GM03348 (cell line): Measurements from ENCODE around the gene RAB40A.

ENCODE experiments used
- DNase-seq: peaks from one replicate; pipeline ENCODE4 v3.0.0; 2012; ENCODE audit warnings: low spot score

The RAB40A gene, protein sequence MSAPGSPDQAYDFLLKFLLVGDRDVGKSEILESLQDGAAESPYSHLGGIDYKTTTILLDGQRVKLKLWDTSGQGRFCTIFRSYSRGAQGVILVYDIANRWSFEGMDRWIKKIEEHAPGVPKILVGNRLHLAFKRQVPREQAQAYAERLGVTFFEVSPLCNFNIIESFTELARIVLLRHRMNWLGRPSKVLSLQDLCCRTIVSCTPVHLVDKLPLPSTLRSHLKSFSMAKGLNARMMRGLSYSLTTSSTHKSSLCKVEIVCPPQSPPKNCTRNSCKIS

DNA sequence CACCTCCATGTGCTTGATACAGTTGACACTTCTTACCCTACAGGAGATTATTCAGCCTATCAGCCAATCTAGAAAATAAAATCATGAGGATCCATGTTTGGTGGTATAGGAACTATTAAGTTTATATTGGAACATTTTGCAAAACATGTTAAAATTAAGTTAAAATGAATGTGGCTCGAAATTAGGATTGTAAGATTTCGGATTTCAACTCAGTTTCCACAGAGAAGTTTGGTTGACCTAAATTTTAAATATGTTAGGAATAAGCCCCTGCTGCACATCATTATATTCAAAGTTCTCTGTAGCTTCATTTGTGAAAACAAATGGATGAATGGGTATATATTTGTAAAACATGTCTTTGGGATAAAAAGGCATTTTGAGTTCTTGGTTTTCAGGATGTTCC is at the start of gene RAB40A:
Gene RAB40A (minus strand): TSS at position 101 of the 400 bp plus-strand sequence. CDS start 18,733 bp downstream, outside the sequence.
- no peak for DNase-seq

DNA sequence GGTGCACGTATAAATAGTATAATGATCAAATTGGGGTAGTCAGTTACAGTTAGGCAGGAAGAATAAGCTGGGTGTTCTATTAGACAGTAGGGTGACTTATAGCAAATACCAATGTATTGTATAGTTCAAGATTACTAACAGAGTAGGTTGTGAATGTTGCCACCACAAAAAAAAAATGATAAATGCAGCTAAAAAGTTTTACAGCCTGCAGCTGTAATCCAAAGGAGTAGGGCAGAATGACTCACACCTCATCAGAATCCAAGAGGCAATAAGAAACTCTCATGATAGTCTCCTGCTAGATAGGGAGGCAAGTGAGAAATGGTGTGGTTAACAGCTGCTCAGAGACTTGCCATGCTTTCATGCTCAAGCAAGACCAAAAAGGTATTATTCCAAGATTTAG is 46.5 kb upstream of the RAB40A start:
- DNase-seq, result peak; percentile 31

DNA sequence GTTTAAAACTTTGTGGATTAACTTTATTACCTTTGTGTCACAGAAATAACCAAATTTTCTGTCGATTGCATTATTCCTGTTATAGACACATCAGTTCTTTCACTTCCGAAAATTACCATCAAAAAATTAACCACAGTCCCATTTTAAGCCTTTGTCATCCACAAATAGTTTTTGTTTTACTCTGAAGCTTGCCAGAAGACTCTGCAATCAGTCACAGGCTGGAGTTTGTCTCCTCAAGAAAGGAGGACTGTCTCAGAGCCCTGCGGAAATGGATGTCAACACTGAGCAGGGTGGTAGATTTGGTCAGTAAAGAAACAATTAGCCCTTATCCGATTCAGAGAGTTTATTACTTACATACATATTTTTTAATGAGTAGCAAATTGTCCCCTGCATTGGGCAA is 45.9 kb upstream of the RAB40A start:
- DNase-seq, result no peak

DNA sequence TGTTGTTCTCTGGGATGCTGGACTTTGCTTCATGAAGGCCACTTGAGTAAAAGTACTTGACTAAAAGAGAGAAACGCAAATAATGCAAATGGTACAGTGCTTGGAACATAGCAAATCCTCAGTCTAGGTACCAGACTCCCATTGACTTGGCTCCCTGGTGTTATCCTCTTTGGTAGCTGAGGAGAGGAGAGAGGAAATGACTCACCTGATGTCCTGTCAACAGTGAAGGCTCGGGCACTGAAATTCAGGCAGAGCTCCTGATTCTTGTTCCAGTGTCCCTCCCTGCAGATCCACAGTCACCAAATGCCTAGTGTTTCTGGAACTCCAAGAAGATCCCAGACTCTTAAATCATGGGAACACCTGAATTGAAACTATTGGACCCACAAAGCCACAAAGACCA is 43.5 kb upstream of the RAB40A start:
- no peak for DNase-seq

DNA sequence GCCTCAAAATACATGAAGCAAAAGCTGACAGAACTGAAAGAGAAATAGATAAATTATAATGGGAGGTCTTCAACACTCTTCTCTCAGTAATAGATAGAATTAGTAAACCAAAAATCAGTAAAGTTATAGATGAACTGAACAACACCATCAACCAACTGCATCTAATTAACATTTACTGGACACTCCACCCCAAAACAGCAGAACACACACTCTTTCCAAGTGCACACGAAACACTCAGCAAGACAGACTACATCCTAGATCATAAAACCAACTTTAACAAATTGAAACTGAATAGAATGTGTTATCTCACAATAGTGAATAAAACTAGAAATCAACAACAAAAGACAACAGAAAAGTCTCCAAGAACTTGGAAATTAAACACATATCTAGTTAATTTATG is 41.0 kb upstream of the RAB40A start:
- DNase-seq, result no peak

DNA sequence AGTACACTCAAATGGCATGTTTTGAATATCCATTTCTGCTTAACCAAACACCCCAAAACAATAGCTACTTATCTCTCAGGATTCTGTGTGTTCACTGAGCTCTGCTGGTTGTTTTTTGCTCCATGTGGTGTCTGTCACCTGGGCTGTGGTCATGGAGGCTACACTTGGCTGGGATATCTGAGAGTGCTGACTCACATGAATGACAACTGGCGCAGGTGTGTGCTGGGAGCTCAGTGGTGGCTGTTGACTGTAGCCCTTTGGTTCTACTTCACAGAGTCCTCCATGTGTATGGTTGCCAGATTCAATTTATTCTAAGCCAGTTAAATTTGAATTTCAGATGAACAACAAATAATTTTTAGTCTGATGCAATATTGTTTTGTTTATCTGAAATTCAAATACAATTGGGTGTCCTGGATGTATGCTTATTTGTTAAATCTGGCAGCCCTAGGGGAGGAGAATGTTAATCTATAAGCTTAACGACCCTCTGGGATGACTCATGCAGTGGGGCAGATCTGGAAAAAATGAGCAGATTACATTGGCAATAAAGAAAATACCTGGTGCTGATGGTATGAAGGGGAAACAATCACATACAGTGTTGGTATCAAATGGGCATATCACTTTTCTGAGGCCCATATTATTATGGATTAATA is 37.8 kb upstream of the RAB40A start:
- no peak for DNase-seq

DNA sequence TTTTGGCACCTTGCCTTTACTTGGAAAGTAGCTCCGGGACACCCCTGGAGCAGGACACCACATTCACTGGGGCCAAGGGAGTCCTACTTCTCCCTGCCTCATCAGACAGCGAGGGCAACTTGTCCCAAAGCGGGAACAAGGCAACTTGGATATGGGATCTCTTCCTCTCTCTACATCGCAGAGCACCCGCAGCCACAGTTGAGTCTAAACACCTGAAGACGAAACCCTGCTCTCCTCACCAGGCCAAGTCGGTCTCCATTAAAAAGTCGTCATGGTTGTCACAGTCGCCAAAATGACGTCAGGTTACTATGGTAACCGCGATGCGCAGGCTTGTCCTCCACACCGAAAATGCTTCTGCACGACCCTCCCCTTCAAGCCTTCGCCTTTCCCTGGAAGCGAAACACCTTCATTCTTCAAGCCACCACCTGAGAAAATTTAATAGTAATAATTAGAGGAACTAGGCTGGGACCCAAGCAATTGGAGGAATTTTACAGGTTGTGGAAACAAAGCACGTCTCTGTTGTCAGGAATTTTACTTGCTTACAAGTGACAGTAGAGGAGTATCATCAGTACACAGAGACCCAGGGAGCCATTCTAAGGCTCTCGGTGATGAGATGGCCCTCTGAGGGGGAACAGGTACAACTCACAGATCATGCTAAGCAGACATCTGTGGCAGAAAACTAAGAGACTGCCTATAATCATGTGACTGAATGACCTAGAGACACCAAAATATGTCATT is 35.6 kb upstream of the RAB40A start:
- DNase-seq, result no peak

DNA sequence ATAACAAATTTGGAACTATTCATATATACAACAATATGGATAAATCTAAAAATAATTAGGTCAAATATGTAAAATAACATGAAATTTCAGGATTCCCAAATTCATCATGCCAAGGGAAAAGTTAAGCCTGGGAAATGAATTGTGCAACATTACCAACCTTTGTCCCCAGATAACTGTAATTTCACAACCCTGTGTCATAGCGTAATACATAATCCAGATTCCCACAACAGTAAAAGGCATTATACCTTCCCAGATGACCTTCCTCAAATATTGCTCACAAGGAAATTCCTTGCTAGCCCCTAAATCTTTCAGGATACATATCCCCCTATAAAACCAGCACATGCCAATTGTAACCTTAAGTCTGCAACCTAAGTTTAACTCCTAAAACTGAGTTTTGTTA is 32.9 kb upstream of the RAB40A start:
- no peak for DNase-seq

DNA sequence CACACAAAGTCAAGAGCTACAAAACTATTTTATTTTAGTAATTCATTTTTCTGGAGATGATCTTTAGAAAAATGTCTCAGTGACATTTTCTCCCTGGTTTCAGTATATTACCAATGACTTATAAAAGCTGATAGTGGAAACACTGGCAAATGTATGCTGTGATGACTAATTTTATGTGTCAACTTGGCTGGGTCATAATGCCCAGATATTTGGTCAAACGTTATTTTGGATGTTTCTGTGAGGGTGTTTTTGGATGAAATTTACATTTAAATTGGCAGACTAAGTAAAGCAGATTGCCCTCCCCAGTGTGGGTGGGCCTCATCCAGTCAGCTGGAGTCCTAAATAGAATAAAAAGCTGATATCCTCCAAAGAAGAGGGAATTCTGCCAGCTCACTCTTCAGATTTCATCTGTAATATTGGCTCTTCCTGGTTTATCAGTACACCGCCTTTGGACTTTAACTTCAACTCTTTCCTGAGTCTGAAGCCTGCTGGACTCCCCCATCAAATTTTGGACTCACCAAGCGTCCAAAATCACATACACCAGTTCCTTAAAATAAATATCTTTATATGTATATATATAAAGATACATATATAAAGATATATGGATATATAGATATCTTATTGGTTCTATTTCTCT is 31.2 kb upstream of the RAB40A start:
- DNase-seq, result no peak

DNA sequence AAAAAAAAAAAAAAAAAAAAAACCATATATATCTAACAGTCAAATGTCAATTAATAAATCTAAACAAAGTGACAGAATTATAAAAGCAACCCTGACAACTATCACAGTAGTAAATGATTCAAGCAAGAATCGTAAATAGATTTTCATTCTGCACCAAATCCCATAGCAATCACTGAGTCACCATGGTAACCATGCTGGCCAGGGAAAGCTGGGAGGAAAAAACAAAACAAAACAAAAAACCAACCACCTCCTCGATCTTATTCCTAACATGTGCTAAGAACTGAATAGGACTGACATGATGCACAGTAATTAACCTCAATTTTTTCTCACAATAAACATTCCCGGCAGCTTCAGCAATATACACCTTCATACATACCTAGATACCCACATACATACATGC is 30.6 kb upstream of the RAB40A start:
- no peak for DNase-seq

DNA sequence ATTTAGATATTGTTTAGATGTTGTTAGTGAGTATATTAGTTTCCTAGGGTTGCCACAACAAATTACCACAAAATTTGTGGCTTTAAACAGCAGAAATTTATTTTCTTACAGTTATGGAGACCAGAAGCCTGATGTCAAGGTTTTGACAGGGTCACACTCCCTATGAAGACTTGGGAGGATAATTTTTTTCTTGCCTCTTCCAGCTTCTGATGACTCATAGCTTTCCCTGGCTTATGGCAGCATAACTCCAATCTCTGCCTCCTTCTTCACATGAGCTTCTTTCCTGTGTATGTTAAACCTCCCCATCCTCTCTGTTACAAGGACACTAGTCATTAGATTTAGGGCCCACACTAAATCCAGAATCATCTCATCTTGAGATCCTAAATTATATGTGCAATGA is 20.9 kb upstream of the RAB40A start:
- DNase-seq, result peak; percentile 7

DNA sequence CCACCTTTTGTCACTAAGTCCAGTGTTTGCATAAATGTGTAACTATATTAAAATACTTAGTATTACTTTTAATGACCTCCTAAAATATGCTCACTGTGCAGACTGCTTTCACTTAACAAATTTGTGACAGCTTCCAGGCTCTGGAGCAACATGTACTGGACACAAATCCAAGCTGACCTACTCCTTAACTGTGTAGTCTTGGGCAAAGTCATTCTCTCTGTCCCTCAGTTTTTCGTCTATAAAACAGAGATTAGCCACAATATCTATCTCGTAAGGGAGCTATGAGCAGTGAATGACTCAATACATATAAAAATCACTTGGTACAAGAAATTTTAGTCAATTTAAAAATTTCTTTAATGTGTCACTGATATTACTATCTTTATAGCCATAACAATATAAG is 20.4 kb upstream of the RAB40A start:
- no peak for DNase-seq

DNA sequence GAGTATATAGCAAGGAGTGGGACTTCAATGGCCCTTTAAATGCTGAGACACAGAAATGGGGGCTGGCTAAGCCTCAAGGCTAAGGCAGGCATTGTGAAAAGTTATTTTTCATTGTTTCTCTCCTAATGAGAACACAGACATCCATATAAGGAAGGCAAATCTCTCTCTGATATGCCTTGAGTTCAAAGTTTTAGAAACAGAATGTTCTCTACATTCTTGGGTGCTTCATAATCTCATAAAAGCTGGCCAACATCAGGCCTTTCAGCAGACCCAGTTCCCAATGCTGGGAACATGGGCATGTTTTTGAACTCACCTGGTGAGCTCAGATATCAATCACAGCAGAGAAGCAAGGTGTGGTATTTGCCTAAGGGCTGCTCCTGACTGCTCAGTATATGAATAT is 19.4 kb upstream of the RAB40A start:
- DNase-seq, result no peak

DNA sequence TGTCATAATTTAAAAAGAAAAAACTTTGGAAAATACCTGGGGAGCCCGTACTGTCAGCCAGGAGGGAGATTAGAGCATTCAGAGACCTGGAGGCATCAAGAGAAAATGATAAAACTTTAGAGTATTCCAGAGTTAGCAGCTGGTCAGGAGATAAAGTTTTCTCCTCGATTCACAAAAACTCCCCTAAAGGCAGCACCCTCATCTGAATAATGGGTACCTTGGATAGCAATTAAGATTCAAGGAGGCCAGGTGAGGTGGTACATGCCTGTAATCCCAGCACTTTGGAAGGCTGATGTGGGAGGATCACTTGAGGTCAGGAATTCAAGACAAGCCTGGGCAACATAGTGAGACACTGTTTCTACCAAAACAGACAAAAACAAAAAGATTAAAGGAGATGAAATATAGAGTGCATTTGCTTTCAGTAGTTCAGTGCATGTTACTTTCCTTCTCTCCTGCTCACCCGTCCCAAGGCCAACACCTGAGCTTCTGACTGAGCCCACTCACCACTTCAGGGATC is 18.6 kb upstream of the RAB40A start:
- DNase-seq, result no peak

DNA sequence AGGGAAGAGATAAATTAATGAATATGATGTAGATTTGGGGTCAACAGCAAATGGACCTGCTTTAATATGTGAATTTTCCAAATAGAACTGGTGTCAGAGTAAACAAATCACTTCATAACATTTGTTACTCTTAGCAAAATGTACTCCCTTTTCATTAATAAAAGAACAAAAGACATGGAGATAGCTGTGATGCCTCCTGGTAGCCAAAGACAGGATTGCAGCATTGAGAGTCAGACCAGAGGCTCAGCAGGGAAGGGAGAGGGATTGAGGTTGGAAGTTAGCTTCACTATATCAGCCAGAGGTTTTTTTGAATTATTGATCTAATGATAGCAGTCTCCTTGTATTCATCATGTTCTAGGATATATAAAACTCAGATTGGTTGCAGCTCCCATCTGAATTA is 17.4 kb upstream of the RAB40A start:
- no peak for DNase-seq

DNA sequence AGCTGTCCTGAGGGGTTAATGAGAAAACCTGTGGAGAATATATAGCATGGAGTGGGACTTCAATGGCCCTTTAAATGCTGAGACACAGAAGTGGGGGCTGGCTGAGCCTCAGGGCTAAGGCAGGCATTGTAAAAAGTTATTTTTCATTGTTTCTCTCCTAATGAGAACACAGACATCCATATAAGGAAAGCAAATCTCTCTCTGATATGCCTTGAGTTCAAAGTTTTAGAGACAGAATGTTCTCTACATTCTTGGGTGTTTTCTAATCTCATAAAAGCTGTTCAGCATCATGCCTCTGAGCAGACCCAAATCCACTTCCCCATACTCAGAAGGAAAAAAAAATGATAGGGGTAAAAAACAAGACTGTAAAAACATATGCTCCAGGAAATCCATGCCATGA is 16.8 kb upstream of the RAB40A start:
- no peak for DNase-seq

DNA sequence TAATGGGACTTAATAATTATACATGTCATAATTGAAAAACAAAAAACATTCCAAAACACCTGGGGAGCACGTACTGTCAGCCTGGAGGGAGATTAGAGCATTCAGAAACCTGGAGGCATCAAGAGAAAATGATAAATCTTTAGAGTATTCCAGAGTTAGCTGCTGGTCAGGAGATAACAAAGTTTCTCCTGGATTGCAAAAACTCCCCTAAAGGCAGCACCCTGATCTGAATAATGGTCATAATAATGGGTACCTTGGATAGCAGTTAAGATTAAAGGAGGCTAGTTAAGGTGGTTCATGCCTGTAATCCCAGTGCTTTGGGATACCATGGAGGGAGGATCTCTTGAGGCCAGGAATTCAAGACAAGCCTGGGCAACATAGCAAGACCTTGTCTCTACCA is 15.9 kb upstream of the RAB40A start:
- no peak for DNase-seq

DNA sequence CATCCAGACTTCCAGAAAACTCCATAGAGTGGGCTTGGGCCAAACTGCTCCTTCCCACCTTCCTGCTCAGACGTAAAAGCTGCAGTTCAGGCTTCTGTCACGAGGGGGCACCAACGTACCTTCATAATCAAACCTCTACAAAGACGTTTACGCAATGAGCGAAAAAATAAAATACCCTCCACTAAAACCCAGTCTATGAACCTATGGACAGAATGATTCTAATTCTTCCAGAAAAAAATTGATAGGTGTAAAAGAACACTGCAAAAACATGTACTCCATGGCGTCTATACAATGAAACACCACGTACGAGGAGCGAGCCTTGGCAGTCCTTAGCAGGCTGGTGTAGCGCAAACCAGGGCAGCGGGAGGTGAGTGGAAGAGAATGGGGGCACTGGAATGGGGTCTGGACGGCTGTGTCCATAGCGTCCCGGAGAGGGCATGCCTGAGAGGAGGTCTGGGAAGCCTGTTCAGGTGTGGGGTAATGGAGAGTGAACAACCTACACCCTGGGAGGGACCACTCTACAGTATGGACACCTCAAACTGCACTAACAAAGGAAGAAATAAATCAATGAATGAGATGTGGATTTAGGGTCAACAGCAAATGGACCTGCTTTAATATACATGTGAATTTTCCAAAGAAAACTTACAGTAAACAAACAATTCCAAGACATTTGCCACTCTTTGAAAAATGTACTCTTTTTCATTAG is 14.4 kb upstream of the RAB40A start:
- peak; percentile 20 for DNase-seq

DNA sequence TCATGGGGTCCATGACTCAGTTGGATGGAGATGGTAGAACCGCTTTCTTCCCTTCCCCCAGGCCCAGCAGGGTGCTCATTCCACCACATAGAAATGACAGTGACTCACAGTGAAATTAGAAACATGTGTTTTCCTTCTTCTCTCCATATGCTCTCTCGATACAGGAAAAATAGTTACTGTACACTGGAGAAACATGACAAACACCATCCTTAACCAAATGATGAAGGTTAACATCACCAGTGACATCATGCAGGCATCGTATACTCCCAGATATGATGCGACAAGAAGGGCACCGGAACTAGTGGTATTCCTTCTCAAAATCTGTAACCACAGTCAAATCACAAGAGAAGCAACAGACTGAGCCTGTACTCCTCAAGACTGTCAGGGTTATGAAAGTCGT is 11.7 kb upstream of the RAB40A start:
- peak; percentile 44 for DNase-seq

DNA sequence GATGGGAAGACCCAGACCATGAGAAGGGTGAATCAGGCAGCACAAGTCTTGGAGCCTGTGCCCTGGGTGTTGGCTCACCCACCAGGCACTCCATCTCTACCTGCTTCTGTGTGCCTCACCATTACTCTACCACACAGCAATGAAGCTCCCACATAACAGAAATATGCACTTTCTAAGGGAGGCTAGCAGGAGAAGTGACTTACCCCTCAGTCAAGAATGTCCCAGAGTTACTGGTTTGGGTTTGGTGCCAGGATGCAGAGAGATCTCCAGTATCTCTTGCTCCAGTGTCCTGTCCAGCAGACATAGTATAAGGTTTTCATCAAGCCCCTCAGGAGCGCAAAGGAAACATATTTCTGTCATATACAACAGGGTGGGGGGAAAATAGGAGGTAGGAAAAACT is 11.3 kb upstream of the RAB40A start:
- peak; percentile 6 for DNase-seq

DNA sequence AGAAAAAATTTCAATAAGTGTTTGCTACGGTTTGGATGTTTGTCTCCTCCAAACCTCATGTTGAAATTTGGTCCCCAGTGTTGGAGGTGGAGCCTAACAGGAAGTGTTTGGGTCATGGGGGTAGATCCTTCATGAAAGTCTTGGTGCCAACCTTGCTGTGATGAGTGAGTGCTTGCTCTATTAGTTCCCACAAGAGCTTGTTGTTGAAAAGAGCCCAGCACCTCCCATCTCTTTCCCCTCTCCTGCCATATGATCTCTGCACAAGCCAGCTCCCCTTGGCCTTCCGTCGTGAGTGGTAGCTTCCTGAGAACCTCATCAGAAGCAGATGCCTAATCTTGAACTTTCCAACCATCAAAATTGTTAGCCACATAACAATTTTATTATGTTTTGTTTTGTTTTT is 10.3 kb upstream of the RAB40A start:
- DNase-seq, result no peak

DNA sequence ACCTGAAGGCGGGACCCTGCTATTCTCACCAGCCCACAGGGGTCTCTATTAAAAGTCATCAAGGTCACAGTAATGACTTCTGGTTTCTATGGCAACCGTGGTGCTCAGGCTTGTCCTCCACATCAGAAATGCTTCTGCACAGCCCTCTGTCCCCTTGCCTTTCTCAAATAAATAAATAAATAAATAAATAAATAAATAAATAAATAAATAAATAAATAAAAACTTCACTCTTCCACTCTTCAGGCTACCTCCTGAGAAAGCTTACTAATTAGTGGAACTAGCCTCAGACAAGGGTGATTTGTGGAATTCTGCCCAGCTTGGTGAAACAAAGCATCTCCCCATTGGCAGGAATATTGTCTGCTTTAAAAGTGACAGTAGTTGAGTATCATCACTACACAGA is 5.5 kb upstream of the RAB40A start:
- no peak for DNase-seq
